Adrenal gland (tissue), 5 donors: ENCODE results near the gene FYCO1.

Experiments
- CTCF ChIP-seq, 6 experiments: fragments of 450-650 bp in 4 of 6; fragments of 200-600 bp in 2 of 6; sonication (generic) in 1 of 6; IDR thresholded peaks; 1 replicate in 5 of 6; 2 replicates in 1 of 6; pipeline versions ENCODE4 v1.5.1 to v1.8.0; 2016 to 2021; ENCODE audit warnings: antibody characterized with exemption in 6 of 6, mild to moderate bottlenecking in 2 of 6, moderate library complexity in 1 of 6
- POLR2A ChIP-seq, 2 donors: fragments of 450-650 bp; IDR thresholded peaks; one replicate each; pipeline ENCODE4 v1.6.1; 2017; ENCODE audit warnings: antibody characterized with exemption in 2 of 2, mild to moderate bottlenecking in 2 of 2, moderate library complexity in 1 of 2
- donor health status: DM: no; HTN: no; CAD: no.

- no peak for TF ChIP-seq CTCF (IDR thresholded peaks at IDR 0.05)
- no peak for TF ChIP-seq POLR2A (IDR thresholded peaks at IDR 0.05)
Observed at GRCh38 chr3:46031269-46031668, 35.6 kb upstream of the FYCO1 start.
